ENCODE measurements around the gene DYNLT4.
"Not testable (repeated sequence)": the region's sequence is repeated elsewhere in the genome, so short reads cannot be mapped to it uniquely, and the experiment has no call there.

Gene DYNLT4

GRCh38 chr1:44820328-44821239, 13.4 kb upstream of the DYNLT4 start:
- peak overlapping the region; percentile 99 for H3K27ac ChIP-seq (ENCODE audit: low read depth, low read length)
- peak overlapping the region; percentile 94 to 98 for H3K9ac ChIP-seq (ENCODE audit: low read depth in 1 of 2, low read length in 2 of 2)
- H3K4me1 ChIP-seq (ENCODE audit: control insufficient read depth in 1 of 2, insufficient read depth in 2 of 2, low read length in 2 of 2) = peaks cover 5 to 6% of the 10 kb centered on the region in 2 donors
- no peaks in the 10 kb centered on the region for H3K36me3 ChIP-seq (ENCODE audit: control insufficient read depth in 1 of 2, insufficient read depth in 2 of 2, low read length in 2 of 2)
- H3K4me3 ChIP-seq (ENCODE audit: low read depth in 1 of 2, low read length in 2 of 2) = peak overlapping the region; percentile 80 to 85
- no peaks in the 10 kb centered on the region for H3K9me3 ChIP-seq (ENCODE audit: control insufficient read depth in 1 of 2, low read length in 2 of 2)
- H3K27me3 ChIP-seq (ENCODE audit: control insufficient read depth in 1 of 2, insufficient read depth in 2 of 2, low read length in 2 of 2) = no peaks in the 10 kb centered on the region

- H3K4me3 ChIP-seq (ENCODE audit: low read depth in 1 of 2, low read length in 2 of 2) = peak overlapping the region; percentile 80 to 85
These were observed 12.6 kb upstream of the DYNLT4 start for GRCh38 chr1:44819608-44820327.

GRCh38 chr1:44819196-44819607, 12.1 kb upstream of the DYNLT4 start:
- Histone ChIP-seq H3K27me3 (ENCODE audit: control insufficient read depth in 1 of 2, insufficient read depth in 2 of 2, low read length in 2 of 2) (no peaks in the 10 kb centered on the region), H3K9ac (ENCODE audit: low read depth in 1 of 2, low read length in 2 of 2) (peak overlapping the region; percentile 94 to 98), H3K27ac (ENCODE audit: low read depth, low read length) (peak overlapping the region; percentile 99), H3K4me3 (ENCODE audit: low read depth in 1 of 2, low read length in 2 of 2) (peak overlapping the region; percentile 80 to 85), H3K9me3 (ENCODE audit: control insufficient read depth in 1 of 2, low read length in 2 of 2) (no peaks in the 10 kb centered on the region), H3K36me3 (ENCODE audit: control insufficient read depth in 1 of 2, insufficient read depth in 2 of 2, low read length in 2 of 2) (no peaks in the 10 kb centered on the region), H3K4me1 (ENCODE audit: control insufficient read depth in 1 of 2, insufficient read depth in 2 of 2, low read length in 2 of 2) (peaks cover 5 to 6% of the 10 kb centered on the region in 2 donors)

More at GRCh38 chr1:44819608-44820327, 12.6 kb upstream of the DYNLT4 start:
- Histone ChIP-seq H3K27ac (ENCODE audit: low read depth, low read length) (peak overlapping the region; percentile 99), H3K4me1 (ENCODE audit: control insufficient read depth in 1 of 2, insufficient read depth in 2 of 2, low read length in 2 of 2) (peaks cover 5 to 6% of the 10 kb centered on the region in 2 donors), H3K36me3 (ENCODE audit: control insufficient read depth in 1 of 2, insufficient read depth in 2 of 2, low read length in 2 of 2) (no peaks in the 10 kb centered on the region), H3K9ac (ENCODE audit: low read depth in 1 of 2, low read length in 2 of 2) (peak overlapping the region; percentile 94 to 98), H3K9me3 (ENCODE audit: control insufficient read depth in 1 of 2, low read length in 2 of 2) (no peaks in the 10 kb centered on the region), H3K27me3 (ENCODE audit: control insufficient read depth in 1 of 2, insufficient read depth in 2 of 2, low read length in 2 of 2) (no peaks in the 10 kb centered on the region)

GRCh38 chr1:44817771-44818495, 10.8 kb upstream of the DYNLT4 start:
- Histone ChIP-seq H3K9ac (ENCODE audit: low read depth in 1 of 2, low read length in 2 of 2) (no peak overlapping the region), H3K4me3 (ENCODE audit: low read depth in 1 of 2, low read length in 2 of 2) (no peak overlapping the region), H3K27ac (ENCODE audit: low read depth, low read length) (no peak overlapping the region), H3K4me1 (ENCODE audit: control insufficient read depth in 1 of 2, insufficient read depth in 2 of 2, low read length in 2 of 2) (peaks cover 6 to 8% of the 10 kb centered on the region in 2 donors), H3K36me3 (ENCODE audit: control insufficient read depth in 1 of 2, insufficient read depth in 2 of 2, low read length in 2 of 2) (no peaks in the 10 kb centered on the region), H3K9me3 (ENCODE audit: control insufficient read depth in 1 of 2, low read length in 2 of 2) (no peaks in the 10 kb centered on the region), H3K27me3 (ENCODE audit: control insufficient read depth in 1 of 2, insufficient read depth in 2 of 2, low read length in 2 of 2) (no peaks in the 10 kb centered on the region)

- no peak overlapping the region for H3K27ac ChIP-seq (ENCODE audit: low read depth, low read length)
- peaks cover 10 to 12% of the 10 kb centered on the region in 2 donors for H3K4me1 ChIP-seq (ENCODE audit: control insufficient read depth in 1 of 2, insufficient read depth in 2 of 2, low read length in 2 of 2)
- no peak overlapping the region for H3K9ac ChIP-seq (ENCODE audit: low read depth in 1 of 2, low read length in 2 of 2)
- no peaks in the 10 kb centered on the region for H3K27me3 ChIP-seq (ENCODE audit: control insufficient read depth in 1 of 2, insufficient read depth in 2 of 2, low read length in 2 of 2)
- H3K36me3 ChIP-seq (ENCODE audit: control insufficient read depth in 1 of 2, insufficient read depth in 2 of 2, low read length in 2 of 2) = no peaks in the 10 kb centered on the region
- H3K4me3 ChIP-seq (ENCODE audit: low read depth in 1 of 2, low read length in 2 of 2) = no peak overlapping the region
- no peaks in the 10 kb centered on the region for H3K9me3 ChIP-seq (ENCODE audit: control insufficient read depth in 1 of 2, low read length in 2 of 2)
These were observed 10.2 kb upstream of the DYNLT4 start for GRCh38 chr1:44817307-44817706.

GRCh38 chr1:44815926-44816325, 8.8 kb upstream of the DYNLT4 start:
- not testable (repeated sequence) for H3K9me3 ChIP-seq (ENCODE audit: control insufficient read depth in 1 of 2, low read length in 2 of 2); H3K4me3 ChIP-seq (ENCODE audit: low read depth in 1 of 2, low read length in 2 of 2); H3K27ac ChIP-seq (ENCODE audit: low read depth, low read length); H3K36me3 ChIP-seq (ENCODE audit: control insufficient read depth in 1 of 2, insufficient read depth in 2 of 2, low read length in 2 of 2); H3K9ac ChIP-seq (ENCODE audit: low read depth in 1 of 2, low read length in 2 of 2); H3K27me3 ChIP-seq (ENCODE audit: control insufficient read depth in 1 of 2, insufficient read depth in 2 of 2, low read length in 2 of 2)
- H3K4me1 ChIP-seq (ENCODE audit: control insufficient read depth in 1 of 2, insufficient read depth in 2 of 2, low read length in 2 of 2) = peaks cover 21 to 23% of the 10 kb centered on the region in 2 donors

- Histone ChIP-seq H3K4me1 (ENCODE audit: control insufficient read depth in 1 of 2, insufficient read depth in 2 of 2, low read length in 2 of 2) (peaks cover 44 to 48% of the 10 kb centered on the region in 2 donors), H3K27me3 (ENCODE audit: control insufficient read depth in 1 of 2, insufficient read depth in 2 of 2, low read length in 2 of 2) (no peaks in the 10 kb centered on the region), H3K27ac (ENCODE audit: low read depth, low read length) (peak overlapping the region; percentile 5), H3K36me3 (ENCODE audit: control insufficient read depth in 1 of 2, insufficient read depth in 2 of 2, low read length in 2 of 2) (no peaks in the 10 kb centered on the region), H3K4me3 (ENCODE audit: low read depth in 1 of 2, low read length in 2 of 2) (peak overlapping the region; percentile 77 to 86), H3K9ac (ENCODE audit: low read depth in 1 of 2, low read length in 2 of 2) (peak overlapping the region; percentile 72 to 84), H3K9me3 (ENCODE audit: control insufficient read depth in 1 of 2, low read length in 2 of 2) (no peaks in the 10 kb centered on the region)
These were observed 5.8 kb upstream of the DYNLT4 start for GRCh38 chr1:44812822-44813543.

- H3K27ac ChIP-seq (ENCODE audit: low read depth, low read length) = no peak overlapping the region
- H3K4me3 ChIP-seq (ENCODE audit: low read depth in 1 of 2, low read length in 2 of 2) = no peak overlapping the region
- H3K4me1 ChIP-seq (ENCODE audit: control insufficient read depth in 1 of 2, insufficient read depth in 2 of 2, low read length in 2 of 2) = peaks cover 61 to 64% of the 10 kb centered on the region in 2 donors
- peak overlapping the region in 1 of 2 donors; percentile 7 for H3K9ac ChIP-seq (ENCODE audit: low read depth in 1 of 2, low read length in 2 of 2)
- H3K27me3 ChIP-seq (ENCODE audit: control insufficient read depth in 1 of 2, insufficient read depth in 2 of 2, low read length in 2 of 2) = no peaks in the 10 kb centered on the region
- no peaks in the 10 kb centered on the region for H3K36me3 ChIP-seq (ENCODE audit: control insufficient read depth in 1 of 2, insufficient read depth in 2 of 2, low read length in 2 of 2)
- H3K9me3 ChIP-seq (ENCODE audit: control insufficient read depth in 1 of 2, low read length in 2 of 2) = no peaks in the 10 kb centered on the region
These were observed 4.1 kb upstream of the DYNLT4 start for GRCh38 chr1:44811234-44811633.

GRCh38 chr1:44810762-44811105, 3.6 kb upstream of the DYNLT4 start:
- not testable (repeated sequence) for H3K9me3 ChIP-seq (ENCODE audit: control insufficient read depth in 1 of 2, low read length in 2 of 2); H3K36me3 ChIP-seq (ENCODE audit: control insufficient read depth in 1 of 2, insufficient read depth in 2 of 2, low read length in 2 of 2); H3K27me3 ChIP-seq (ENCODE audit: control insufficient read depth in 1 of 2, insufficient read depth in 2 of 2, low read length in 2 of 2); H3K4me3 ChIP-seq (ENCODE audit: low read depth in 1 of 2, low read length in 2 of 2)
- Histone ChIP-seq H3K27ac (ENCODE audit: low read depth, low read length) (peak overlapping the region; percentile 73), H3K4me1 (ENCODE audit: control insufficient read depth in 1 of 2, insufficient read depth in 2 of 2, low read length in 2 of 2) (peaks cover 64% of the 10 kb centered on the region in 2 donors), H3K9ac (ENCODE audit: low read depth in 1 of 2, low read length in 2 of 2) (peak overlapping the region; percentile 55 to 71)

Measured in duodenal mucosa (tissue), 2 donors.